Measurements from ENCODE around the gene DOCK4.

- TF ChIP-seq CTCF (IDR thresholded peaks at IDR 0.05): no peak
- TF ChIP-seq ZFX (IDR thresholded peaks at IDR 0.05; ENCODE audit: borderline replicate concordance): no peak
These were observed 371.1 kb downstream of the DOCK4 start for GRCh38 chr7:111835066-111835465.

Measured in 22Rv1 (cell line).